ENCODE results near the gene ANGPTL7.

GRCh38 chr1:11194407-11195176 is 5.4 kb downstream of the ANGPTL7 start:
- TF ChIP-seq CTCF (IDR thresholded peaks at IDR 0.05; ENCODE audit: low read depth, low read length): no peak
- TF ChIP-seq POLR2A (IDR thresholded peaks at IDR 0.05; ENCODE audit: extremely low read depth, insufficient read length): no peak
- TF ChIP-seq MYC (IDR thresholded peaks at IDR 0.05; ENCODE audit: low read depth, low read length): no peak

Measured in NB4 (cell line).